SKM-1 treated with dmso at 0.1 percent for 144 hours (cell line): Measurements from ENCODE around the gene CAST.

ENCODE experiments used
- DNase-seq: peaks from one replicate; lab custom pipeline; 2025; ENCODE audit not compliant: unreplicated experiment; lab: John Stamatoyannopoulos, UW

Gene CAST

GRCh38 chr5:96671441-96671840 is 9.3 kb downstream of the CAST start:
- no peak for DNase-seq

- no peak for DNase-seq
These were observed 11.0 kb downstream of the CAST start for GRCh38 chr5:96673127-96673526.

- DNase-seq, result no peak
These were observed 13.7 kb downstream of the CAST start for GRCh38 chr5:96675882-96676281.

GRCh38 chr5:96677496-96677895 is 15.3 kb downstream of the CAST start:
- DNase-seq, result no peak

GRCh38 chr5:96679293-96679692 is 17.1 kb downstream of the CAST start:
- DNase-seq, result no peak

GRCh38 chr5:96680759-96681470 is 18.7 kb downstream of the CAST start:
- DNase-seq, result no peak

GRCh38 chr5:96683392-96683791 is 21.2 kb downstream of the CAST start:
- DNase-seq, result no peak

GRCh38 chr5:96683810-96684209 is 21.6 kb downstream of the CAST start:
- no peak for DNase-seq

GRCh38 chr5:96687080-96687479 is 24.9 kb downstream of the CAST start:
- DNase-seq, result no peak

GRCh38 chr5:96687812-96688453 is 25.8 kb downstream of the CAST start:
- DNase-seq, result peak; percentile 2

GRCh38 chr5:96690861-96691260 is 28.7 kb downstream of the CAST start:
- no peak for DNase-seq

- no peak for DNase-seq
These were observed 29.5 kb downstream of the CAST start for GRCh38 chr5:96691503-96692303.

- peak; percentile 8 for DNase-seq
These were observed 30.3 kb downstream of the CAST start for GRCh38 chr5:96692441-96692840.

- no peak for DNase-seq
These were observed 37.1 kb downstream of the CAST start for GRCh38 chr5:96699186-96699820.

GRCh38 chr5:96702503-96703383 is 40.6 kb downstream of the CAST start:
- peak; percentile 41 for DNase-seq

GRCh38 chr5:96703384-96703920 is 41.3 kb downstream of the CAST start:
- DNase-seq, result no peak

- DNase-seq, result no peak
These were observed 41.8 kb downstream of the CAST start for GRCh38 chr5:96703995-96704394.

- no peak for DNase-seq
These were observed 44.4 kb downstream of the CAST start for GRCh38 chr5:96706433-96707111.

GRCh38 chr5:96708600-96708999 is 46.4 kb downstream of the CAST start:
- no peak for DNase-seq
